Activated T-cell treated with anti-CD3 and anti-CD28 coated beads, Interleukin-2, amount 50 U/mL, for 4 hours (primary cell): ENCODE measurements around the gene PLCL2. TPM values are rescaled to one million over a fixed set of nuclear protein-coding genes. Genes with fewer than 3 reads are reported as not detected.

Source experiments
- ATAC-seq, 2 donors: fragments of 200-7000 bp; cut with Tn5 transposase; one replicate each; pipeline ENCODE4 v1.10.0; 2021
- DNase-seq: peaks from one replicate; pipeline ENCODE4 v3.0.0-alpha.2; 2020
- H3K27me3 Mint-ChIP-seq: one replicate; pipeline ENCODE4 v1.8.0; 2021; ENCODE audit warnings: low read depth, mixed read lengths
- H3K36me3 Mint-ChIP-seq: one replicate; pipeline ENCODE4 v1.8.0; 2022; ENCODE audit warnings: mixed read lengths; ENCODE audit not compliant: insufficient read depth
- H3K4me1 Mint-ChIP-seq: one replicate; pipeline ENCODE4 v1.8.0; 2021; ENCODE audit warnings: low read depth, mixed read lengths
- H3K4me3 Mint-ChIP-seq: one replicate; pipeline ENCODE4 v1.8.0; 2021; ENCODE audit warnings: mild to moderate bottlenecking, moderate library complexity, mixed read lengths
- H3K9me3 Mint-ChIP-seq: one replicate; pipeline ENCODE4 v1.8.0; 2021; ENCODE audit warnings: mixed read lengths
- total RNA-seq, 3 donors: library from RNA; stranded (reverse); gene quantifications; one replicate each; pipeline ENCODE4 v1.2.1, GENCODE V29; 2021

Gene PLCL2
- total RNA-seq, 3 donors from 2014 or later: 12.6 to 14.2 (median 12.7) TPM

GRCh38 chr3:17028363-17028762 is 143.6 kb downstream of the PLCL2 start:
- Mint-ChIP-seq H3K9me3 (no peaks in the 10 kb centered on the region), H3K4me1 (peaks cover 87% of the 10 kb centered on the region), H3K27me3 (no peaks in the 10 kb centered on the region), H3K36me3 (peaks cover 12% of the 10 kb centered on the region), H3K4me3 (no peak overlapping the region)
- ATAC-seq: no peak
- no peak for DNase-seq

GRCh38 chr3:17030438-17030837 is 145.7 kb downstream of the PLCL2 start:
- Mint-ChIP-seq H3K36me3 (peaks cover 17% of the 10 kb centered on the region), H3K4me3 (no peak overlapping the region)
- ATAC-seq: no peak

GRCh38 chr3:17030956-17031652 is 146.3 kb downstream of the PLCL2 start:
- Mint-ChIP-seq H3K27me3 (no peaks in the 10 kb centered on the region), H3K4me3 (no peak overlapping the region), H3K4me1 (peaks cover 87% of the 10 kb centered on the region), H3K9me3 (no peaks in the 10 kb centered on the region), H3K36me3 (peaks cover 16% of the 10 kb centered on the region)
- ATAC-seq: peak; percentile 33 to 45
- no peak for DNase-seq

More at GRCh38 chr3:17030438-17030837, 145.7 kb downstream of the PLCL2 start:
- peaks cover 89% of the 10 kb centered on the region for H3K4me1 Mint-ChIP-seq
- no peaks in the 10 kb centered on the region for H3K9me3 Mint-ChIP-seq
- no peaks in the 10 kb centered on the region for H3K27me3 Mint-ChIP-seq
- DNase-seq: no peak

GRCh38 chr3:17032407-17033034 is 147.8 kb downstream of the PLCL2 start:
- ATAC-seq (no peak), DNase-seq (no peak)
- peaks cover 17% of the 10 kb centered on the region for H3K36me3 Mint-ChIP-seq
- no peaks in the 10 kb centered on the region for H3K27me3 Mint-ChIP-seq
- no peaks in the 10 kb centered on the region for H3K9me3 Mint-ChIP-seq
- H3K4me1 Mint-ChIP-seq: peaks cover 81% of the 10 kb centered on the region
- H3K4me3 Mint-ChIP-seq: no peak overlapping the region

- Mint-ChIP-seq H3K4me3 (no peak overlapping the region), H3K36me3 (peaks cover 17% of the 10 kb centered on the region), H3K27me3 (no peaks in the 10 kb centered on the region), H3K9me3 (no peaks in the 10 kb centered on the region), H3K4me1 (peaks cover 70% of the 10 kb centered on the region)
- ATAC-seq: peak; percentile 69 to 90
- no peak for DNase-seq
Measured at GRCh38 chr3:17033516-17034168, 148.9 kb downstream of the PLCL2 start.

GRCh38 chr3:17035033-17035432 is 150.3 kb downstream of the PLCL2 start:
- H3K36me3 Mint-ChIP-seq: peaks cover 12% of the 10 kb centered on the region
- H3K27me3 Mint-ChIP-seq: no peaks in the 10 kb centered on the region
- DNase-seq (no peak), ATAC-seq (no peak)
- H3K4me3 Mint-ChIP-seq: no peak overlapping the region
- no peaks in the 10 kb centered on the region for H3K9me3 Mint-ChIP-seq
- peaks cover 69% of the 10 kb centered on the region for H3K4me1 Mint-ChIP-seq

GRCh38 chr3:17035966-17036365 is 151.2 kb downstream of the PLCL2 start:
- no peaks in the 10 kb centered on the region for H3K27me3 Mint-ChIP-seq
- H3K4me3 Mint-ChIP-seq: no peak overlapping the region
- no peaks in the 10 kb centered on the region for H3K9me3 Mint-ChIP-seq
- H3K4me1 Mint-ChIP-seq: peaks cover 64% of the 10 kb centered on the region
- ATAC-seq (no peak), DNase-seq (no peak)
- peaks cover 15% of the 10 kb centered on the region for H3K36me3 Mint-ChIP-seq

GRCh38 chr3:17038141-17038540 is 153.4 kb downstream of the PLCL2 start:
- DNase-seq (no peak), ATAC-seq (no peak)
- H3K4me1 Mint-ChIP-seq: peaks cover 52% of the 10 kb centered on the region
- H3K36me3 Mint-ChIP-seq: peaks cover 23% of the 10 kb centered on the region
- H3K27me3 Mint-ChIP-seq: no peaks in the 10 kb centered on the region
- H3K4me3 Mint-ChIP-seq: no peak overlapping the region
- H3K9me3 Mint-ChIP-seq: no peaks in the 10 kb centered on the region

GRCh38 chr3:17038900-17039553 is 154.3 kb downstream of the PLCL2 start:
- DNase-seq (no peak), ATAC-seq (peak; percentile 55 to 66)
- Mint-ChIP-seq H3K4me3 (no peak overlapping the region), H3K36me3 (peaks cover 31% of the 10 kb centered on the region), H3K4me1 (peaks cover 48% of the 10 kb centered on the region), H3K27me3 (no peaks in the 10 kb centered on the region), H3K9me3 (no peaks in the 10 kb centered on the region)

- Mint-ChIP-seq H3K4me1 (peaks cover 44% of the 10 kb centered on the region), H3K27me3 (no peaks in the 10 kb centered on the region), H3K9me3 (no peaks in the 10 kb centered on the region), H3K36me3 (peaks cover 31% of the 10 kb centered on the region), H3K4me3 (peak overlapping the region; percentile 2)
- DNase-seq (no peak), ATAC-seq (peak; percentile 62 to 77)
Measured at GRCh38 chr3:17039594-17039993, 154.8 kb downstream of the PLCL2 start.

GRCh38 chr3:17040322-17040989 is 155.7 kb downstream of the PLCL2 start:
- ATAC-seq (no peak), DNase-seq (no peak)
- Mint-ChIP-seq H3K27me3 (no peaks in the 10 kb centered on the region), H3K4me3 (no peak overlapping the region), H3K36me3 (peaks cover 33% of the 10 kb centered on the region), H3K4me1 (peaks cover 44% of the 10 kb centered on the region), H3K9me3 (no peaks in the 10 kb centered on the region)

- Mint-ChIP-seq H3K4me3 (no peak overlapping the region), H3K27me3 (no peaks in the 10 kb centered on the region), H3K36me3 (peaks cover 37% of the 10 kb centered on the region), H3K9me3 (no peaks in the 10 kb centered on the region), H3K4me1 (peaks cover 44% of the 10 kb centered on the region)
- no peak for DNase-seq
- ATAC-seq: no peak
Measured at GRCh38 chr3:17040990-17041377, 156.2 kb downstream of the PLCL2 start.

- no peak for DNase-seq
- H3K9me3 Mint-ChIP-seq: peaks cover 9% of the 10 kb centered on the region
- peaks cover 59% of the 10 kb centered on the region for H3K36me3 Mint-ChIP-seq
- no peak overlapping the region for H3K4me3 Mint-ChIP-seq
- no peaks in the 10 kb centered on the region for H3K27me3 Mint-ChIP-seq
- H3K4me1 Mint-ChIP-seq: peaks cover 34% of the 10 kb centered on the region
- ATAC-seq: peak; percentile 66 to 92
Measured at GRCh38 chr3:17044855-17045254, 160.1 kb downstream of the PLCL2 start.

- H3K4me1 Mint-ChIP-seq: peaks cover 32% of the 10 kb centered on the region
- no peak overlapping the region for H3K4me3 Mint-ChIP-seq
- H3K36me3 Mint-ChIP-seq: peaks cover 66% of the 10 kb centered on the region
- no peaks in the 10 kb centered on the region for H3K27me3 Mint-ChIP-seq
- no peak for DNase-seq
- no peak for ATAC-seq
- peaks cover 13% of the 10 kb centered on the region for H3K9me3 Mint-ChIP-seq
Measured at GRCh38 chr3:17045705-17046104, 160.9 kb downstream of the PLCL2 start.
